Skin of body (tissue), 2 donors: ENCODE measurements around the gene ACSBG1. TPM values are rescaled to one million over a fixed set of nuclear protein-coding genes. Genes with fewer than 3 reads are reported as not detected.
"Not testable (repeated sequence)": the region's sequence is repeated elsewhere in the genome, so short reads cannot be mapped to it uniquely, and the experiment has no call there.

Source experiments
- DNase-seq: peaks from one replicate; lab custom pipeline; 2025; lab: John Stamatoyannopoulos, UW
- total RNA-seq: library from RNA; depleted of rRNA; stranded (reverse); fragments of >200 nt; gene quantifications from one replicate; pipeline ENCODE4 v1.2.3, GENCODE V29; 2014

The ACSBG1 gene
- total RNA-seq, 1 donor from 2014 or later: 23.6 TPM

- no peak for DNase-seq
These were observed 63.3 kb downstream of the ACSBG1 start for GRCh38 chr15:78170848-78171773.

- no peak for DNase-seq
These were observed 65.8 kb downstream of the ACSBG1 start for GRCh38 chr15:78168608-78169007.

GRCh38 chr15:78167227-78167888 is 67.0 kb downstream of the ACSBG1 start:
- DNase-seq: no peak

GRCh38 chr15:78164010-78164409 is 70.4 kb downstream of the ACSBG1 start:
- DNase-seq: no peak

- no peak for DNase-seq
These were observed 72.3 kb downstream of the ACSBG1 start for GRCh38 chr15:78162038-78162437.

GRCh38 chr15:78159395-78159794 is 75.0 kb downstream of the ACSBG1 start:
- no peak for DNase-seq

- no peak for DNase-seq
These were observed 77.2 kb downstream of the ACSBG1 start for GRCh38 chr15:78157203-78157602.

GRCh38 chr15:78156653-78157052 is 77.7 kb downstream of the ACSBG1 start:
- DNase-seq: no peak

- DNase-seq: no peak
These were observed 78.9 kb downstream of the ACSBG1 start for GRCh38 chr15:78155355-78155939.

- DNase-seq: no peak
These were observed 79.4 kb downstream of the ACSBG1 start for GRCh38 chr15:78154955-78155354.

- DNase-seq: not testable (repeated sequence)
These were observed 83.3 kb downstream of the ACSBG1 start for GRCh38 chr15:78151075-78151474.

GRCh38 chr15:78149805-78150751 is 84.3 kb downstream of the ACSBG1 start:
- no peak for DNase-seq

GRCh38 chr15:78149068-78149804 is 85.1 kb downstream of the ACSBG1 start, which contains the start of gene IDH3A:
TSS of gene IDH3A (plus strand) at chr15:78149362. CDS start at chr15:78149404, 42 bp downstream.
- peak; percentile 96 for DNase-seq

- no peak for DNase-seq
These were observed 85.8 kb downstream of the ACSBG1 start for GRCh38 chr15:78148392-78149067.

GRCh38 chr15:78147566-78147965 is 86.8 kb downstream of the ACSBG1 start:
- no peak for DNase-seq

GRCh38 chr15:78146425-78147154 is 87.8 kb downstream of the ACSBG1 start:
- no peak for DNase-seq

GRCh38 chr15:78142332-78142731 is 92.0 kb downstream of the ACSBG1 start:
- DNase-seq: no peak

GRCh38 chr15:78140292-78140691 is 94.1 kb downstream of the ACSBG1 start:
- no peak for DNase-seq

GRCh38 chr15:78139578-78139977 is 94.8 kb downstream of the ACSBG1 start:
- no peak for DNase-seq
